Fibroblast of villous mesenchyme (primary cell): ENCODE results near the gene GDNF. TPM values are rescaled to one million over a fixed set of nuclear protein-coding genes. Genes with fewer than 3 reads are reported as not detected.

Source experiments
- DNase-seq: peaks from one replicate; pipeline ENCODE4 v3.0.0-alpha.2; 2010; ENCODE audit warnings: low read depth
- H3K4me3 ChIP-seq: 2 replicates; pipeline ENCODE4 v1.5.1; 2011; ENCODE audit warnings: low read depth, mild to moderate bottlenecking, low read length
- total RNA-seq: library from RNA; depleted of rRNA; stranded (reverse); fragments of >200 nt; gene quantifications from 2 replicates; pipeline ENCODE4 v1.2.3, GENCODE V29; 2012
- TF ChIP-seq, protein P1 (sequence below): IDR thresholded peaks from 2 replicates; pipeline ENCODE4 v1.5.1; 2012; ENCODE audit warnings: low read depth, mild to moderate bottlenecking, low read length; ENCODE audit not compliant: insufficient read depth

The GDNF gene
- total RNA-seq, 1 donor, result 0.43 TPM

DNA sequence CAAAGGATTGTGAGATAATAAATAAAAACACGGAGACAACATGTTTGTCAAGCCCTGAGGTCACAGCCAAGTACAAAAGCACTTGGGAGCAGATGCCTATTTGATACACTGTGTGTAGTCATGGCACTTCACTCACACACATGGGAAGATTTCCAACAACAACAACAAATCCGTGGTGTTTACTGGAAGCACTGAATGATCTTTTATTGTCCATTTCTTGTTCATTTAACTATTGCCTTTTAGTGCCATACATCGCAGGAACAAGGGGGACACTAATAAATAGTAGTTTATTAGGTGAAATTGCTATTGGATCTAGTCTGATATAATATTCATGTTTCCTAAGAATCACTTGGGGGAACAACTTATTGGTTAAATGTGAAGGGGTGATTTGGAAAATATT lies 20.4 kb upstream of the GDNF start:
- H3K4me3 ChIP-seq, result no peak overlapping the region

DNA sequence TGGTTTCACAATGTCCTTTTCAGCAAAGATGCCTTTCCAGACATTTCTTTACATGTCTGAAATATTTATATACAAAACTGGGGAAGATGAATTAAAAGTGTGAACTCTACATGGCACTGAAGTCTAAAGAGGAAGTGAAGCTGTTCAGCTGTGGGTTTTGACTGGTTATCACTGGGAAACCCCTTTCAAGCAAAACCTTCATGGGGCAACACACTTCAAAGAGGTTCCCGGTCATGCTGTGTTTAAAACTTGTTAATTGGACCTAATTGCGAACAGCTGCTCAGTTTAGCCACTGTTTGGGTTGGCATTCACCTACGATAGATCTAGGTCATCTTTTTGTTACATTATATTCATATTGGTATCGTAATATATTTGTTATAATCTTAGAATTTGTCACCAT lies 20.0 kb upstream of the GDNF start:
- TF ChIP-seq, protein P1, sequence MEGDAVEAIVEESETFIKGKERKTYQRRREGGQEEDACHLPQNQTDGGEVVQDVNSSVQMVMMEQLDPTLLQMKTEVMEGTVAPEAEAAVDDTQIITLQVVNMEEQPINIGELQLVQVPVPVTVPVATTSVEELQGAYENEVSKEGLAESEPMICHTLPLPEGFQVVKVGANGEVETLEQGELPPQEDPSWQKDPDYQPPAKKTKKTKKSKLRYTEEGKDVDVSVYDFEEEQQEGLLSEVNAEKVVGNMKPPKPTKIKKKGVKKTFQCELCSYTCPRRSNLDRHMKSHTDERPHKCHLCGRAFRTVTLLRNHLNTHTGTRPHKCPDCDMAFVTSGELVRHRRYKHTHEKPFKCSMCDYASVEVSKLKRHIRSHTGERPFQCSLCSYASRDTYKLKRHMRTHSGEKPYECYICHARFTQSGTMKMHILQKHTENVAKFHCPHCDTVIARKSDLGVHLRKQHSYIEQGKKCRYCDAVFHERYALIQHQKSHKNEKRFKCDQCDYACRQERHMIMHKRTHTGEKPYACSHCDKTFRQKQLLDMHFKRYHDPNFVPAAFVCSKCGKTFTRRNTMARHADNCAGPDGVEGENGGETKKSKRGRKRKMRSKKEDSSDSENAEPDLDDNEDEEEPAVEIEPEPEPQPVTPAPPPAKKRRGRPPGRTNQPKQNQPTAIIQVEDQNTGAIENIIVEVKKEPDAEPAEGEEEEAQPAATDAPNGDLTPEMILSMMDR, result no peak
- no peak for DNase-seq
- H3K4me3 ChIP-seq, result no peak overlapping the region

More for the DNA sequence above, 20.4 kb upstream of the GDNF start:
- TF ChIP-seq, protein P1, result no peak
- no peak for DNase-seq

DNA sequence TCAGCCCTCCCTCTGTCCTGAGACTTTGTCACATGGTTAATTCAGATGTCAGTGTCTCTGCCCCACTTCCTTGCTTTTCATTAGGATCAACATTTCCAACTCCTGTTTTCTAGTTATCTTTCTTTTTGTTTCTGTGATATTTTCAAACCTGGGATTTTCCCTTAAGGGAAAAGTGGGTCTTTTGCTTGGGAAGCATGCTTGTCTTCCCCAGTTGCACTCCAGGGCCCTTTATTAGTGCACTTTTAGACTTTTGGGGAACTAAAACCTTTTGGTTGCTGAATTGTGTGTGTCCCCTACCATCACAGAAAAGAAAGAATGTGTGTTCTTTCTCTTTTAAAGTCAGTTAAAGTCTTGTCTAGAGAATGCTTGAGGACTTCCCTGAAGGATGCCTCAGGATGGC lies 18.4 kb upstream of the GDNF start:
- H3K4me3 ChIP-seq, result no peak overlapping the region
- no peak for DNase-seq
- TF ChIP-seq, protein P1, result no peak

DNA sequence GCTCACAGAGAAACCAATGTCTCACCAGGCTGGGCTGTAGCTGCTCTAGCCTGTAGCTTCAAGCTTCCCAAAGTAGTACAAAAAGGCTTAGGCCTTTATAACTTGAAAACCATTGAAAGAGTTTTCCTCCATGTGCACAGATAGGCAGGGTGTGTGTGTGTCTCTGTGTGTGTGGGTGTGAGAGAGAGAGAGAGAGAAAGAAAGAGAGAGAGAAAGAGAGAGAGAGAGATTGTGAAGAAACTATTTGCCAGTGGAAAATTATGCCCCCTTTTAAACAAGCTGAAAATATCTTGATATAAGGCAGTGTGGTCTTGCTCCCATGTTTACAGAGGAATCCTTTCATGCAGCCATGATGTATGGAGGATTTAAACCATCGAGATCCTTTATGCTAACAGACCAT lies 17.9 kb upstream of the GDNF start:
- TF ChIP-seq, protein P1, result no peak
- DNase-seq, result no peak
- no peak overlapping the region for H3K4me3 ChIP-seq

DNA sequence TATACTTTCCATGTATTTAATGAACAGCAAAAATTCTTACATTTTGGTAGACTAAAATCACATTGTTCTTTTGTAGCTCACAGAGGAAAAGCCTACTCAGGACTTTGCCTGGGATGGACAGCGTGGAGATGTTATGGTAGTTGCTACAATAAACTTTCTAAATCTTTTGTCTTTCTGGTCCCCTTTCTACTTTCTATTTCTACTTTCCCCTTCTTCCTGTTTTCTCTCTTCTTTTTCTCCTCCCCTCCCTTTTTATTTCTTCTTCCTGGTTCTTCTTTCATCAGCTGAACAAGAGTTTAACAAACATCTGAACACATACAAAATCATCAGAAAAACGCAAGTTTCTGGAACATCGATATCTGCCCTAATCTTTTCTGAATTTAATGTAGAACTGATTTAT lies 15.6 kb upstream of the GDNF start:
- no peak overlapping the region for H3K4me3 ChIP-seq
- DNase-seq, result no peak
- TF ChIP-seq, protein P1, result no peak

DNA sequence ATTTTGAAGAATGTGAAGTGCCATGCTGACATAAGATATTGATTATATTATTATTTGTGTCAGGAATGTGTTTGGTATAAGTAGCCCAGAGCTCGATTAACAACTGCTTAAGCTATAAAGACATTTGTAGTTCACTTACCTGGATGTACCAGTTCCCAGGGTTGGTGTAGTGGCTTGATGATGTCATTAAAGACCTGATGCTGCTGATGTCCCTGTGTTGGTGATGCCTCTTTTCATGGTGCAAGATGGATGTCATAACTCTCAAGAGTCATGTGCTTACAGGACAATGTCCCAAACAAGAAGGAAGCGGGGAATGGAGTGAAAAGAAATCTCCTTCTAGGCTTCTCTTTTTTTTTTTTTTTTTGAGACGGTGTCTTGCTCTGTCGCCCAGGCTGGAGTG lies 11.5 kb upstream of the GDNF start:
- TF ChIP-seq, protein P1, result no peak
- no peak overlapping the region for H3K4me3 ChIP-seq
- DNase-seq, result no peak

DNA sequence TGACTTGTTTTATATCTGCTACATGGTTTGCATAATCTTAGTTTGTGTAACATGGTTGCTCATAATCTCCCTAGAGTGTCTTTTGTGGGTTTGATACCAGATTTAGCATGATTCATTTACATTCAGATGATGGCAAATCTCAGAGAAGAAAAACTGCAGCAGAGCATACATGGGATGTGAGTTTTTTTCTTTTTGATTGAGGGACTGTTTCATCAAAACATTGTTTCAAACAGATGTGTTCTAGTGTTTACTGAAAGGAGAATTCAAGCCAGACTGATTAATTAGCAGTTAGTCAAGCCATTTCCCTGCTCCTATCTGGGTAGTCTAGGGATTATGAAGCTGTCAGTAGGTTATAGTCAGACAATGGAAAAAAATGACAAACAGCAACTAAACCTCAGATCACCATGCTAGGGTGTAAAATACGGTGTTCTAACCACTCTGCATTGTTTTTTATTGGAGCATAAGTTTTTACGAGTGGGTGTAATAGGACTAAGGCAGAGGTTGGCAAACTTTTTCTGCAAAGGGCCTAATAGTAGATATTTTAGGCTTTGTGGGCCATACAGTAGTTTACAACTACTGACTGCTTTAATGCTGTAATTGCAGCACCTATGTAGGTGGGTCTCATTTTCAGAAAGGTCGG lies 10.5 kb upstream of the GDNF start:
- no peak for DNase-seq
- TF ChIP-seq, protein P1, result no peak
- no peak overlapping the region for H3K4me3 ChIP-seq
